ENCODE data around the gene IFT57.

Gene IFT57

GRCh38 chr3:108125550-108126071 is 96.6 kb downstream of the IFT57 start:
- DNase-seq (ENCODE audit: low spot score) = peak; percentile 64

GRCh38 chr3:108125153-108125543 is 97.1 kb downstream of the IFT57 start:
- no peak for DNase-seq (ENCODE audit: low spot score)

DNA sequence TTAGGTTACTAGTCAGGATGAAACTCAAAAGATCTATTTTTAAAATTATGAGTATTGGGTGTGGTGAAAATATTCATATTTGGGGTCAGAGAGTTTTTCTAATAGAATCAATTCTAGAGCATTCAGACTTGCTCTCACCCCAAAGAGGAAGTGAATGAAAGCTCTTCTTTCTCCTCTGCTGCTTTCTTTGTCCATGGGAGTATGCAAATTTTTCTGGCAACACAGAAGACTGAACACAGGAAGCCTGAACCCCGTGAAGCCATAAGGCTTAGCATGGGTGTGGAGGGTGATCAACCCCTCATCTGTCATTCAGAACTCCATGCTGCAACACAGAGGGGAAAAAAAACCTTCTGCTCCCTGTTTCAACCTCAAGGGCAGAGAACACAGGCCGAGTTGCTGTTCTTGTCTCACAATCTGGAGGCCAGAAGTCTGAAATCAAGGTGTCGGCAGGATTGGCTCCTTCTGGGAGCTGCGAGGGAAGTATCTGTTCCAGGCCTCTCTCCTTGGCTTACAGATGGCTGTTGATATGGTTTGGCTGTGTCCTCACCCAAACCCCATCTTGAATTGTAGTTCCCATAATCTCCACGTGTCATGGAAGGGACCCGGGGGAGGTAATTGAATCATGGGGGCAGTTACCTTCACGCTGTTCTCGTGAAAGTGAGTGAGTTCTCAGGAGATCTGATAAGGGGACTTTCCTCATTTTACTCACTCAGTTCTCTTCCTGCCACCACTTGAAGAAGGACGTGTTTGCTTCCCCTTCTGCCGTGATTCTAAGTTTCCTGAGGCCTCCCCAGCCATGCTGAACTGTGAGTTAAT is 97.7 kb downstream of the IFT57 start:
- peak; percentile 84 for DNase-seq (ENCODE audit: low spot score)

- no peak for DNase-seq (ENCODE audit: low spot score)
Observed at GRCh38 chr3:108123326-108123725, 98.9 kb downstream of the IFT57 start.

DNA sequence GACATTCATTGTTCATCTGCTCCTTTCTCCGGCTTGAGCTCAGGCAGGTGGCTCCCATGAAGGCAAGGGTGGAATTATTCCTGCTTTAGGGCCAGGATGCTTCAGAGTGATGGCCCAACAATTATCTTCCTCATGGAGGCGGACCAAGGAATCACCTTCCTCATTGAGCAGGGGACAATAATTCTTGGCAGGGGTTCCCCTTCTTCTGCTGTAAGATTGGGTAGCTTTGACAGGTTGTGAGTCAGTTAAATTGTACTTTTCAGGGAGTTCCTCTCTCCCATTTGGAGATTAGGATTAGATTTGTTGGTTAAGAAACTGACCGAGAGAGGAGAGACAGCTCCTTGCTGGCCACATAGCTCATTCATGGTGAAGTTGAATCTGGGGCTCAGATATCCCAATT is 99.9 kb downstream of the IFT57 start:
- DNase-seq (ENCODE audit: low spot score) = no peak

DNA sequence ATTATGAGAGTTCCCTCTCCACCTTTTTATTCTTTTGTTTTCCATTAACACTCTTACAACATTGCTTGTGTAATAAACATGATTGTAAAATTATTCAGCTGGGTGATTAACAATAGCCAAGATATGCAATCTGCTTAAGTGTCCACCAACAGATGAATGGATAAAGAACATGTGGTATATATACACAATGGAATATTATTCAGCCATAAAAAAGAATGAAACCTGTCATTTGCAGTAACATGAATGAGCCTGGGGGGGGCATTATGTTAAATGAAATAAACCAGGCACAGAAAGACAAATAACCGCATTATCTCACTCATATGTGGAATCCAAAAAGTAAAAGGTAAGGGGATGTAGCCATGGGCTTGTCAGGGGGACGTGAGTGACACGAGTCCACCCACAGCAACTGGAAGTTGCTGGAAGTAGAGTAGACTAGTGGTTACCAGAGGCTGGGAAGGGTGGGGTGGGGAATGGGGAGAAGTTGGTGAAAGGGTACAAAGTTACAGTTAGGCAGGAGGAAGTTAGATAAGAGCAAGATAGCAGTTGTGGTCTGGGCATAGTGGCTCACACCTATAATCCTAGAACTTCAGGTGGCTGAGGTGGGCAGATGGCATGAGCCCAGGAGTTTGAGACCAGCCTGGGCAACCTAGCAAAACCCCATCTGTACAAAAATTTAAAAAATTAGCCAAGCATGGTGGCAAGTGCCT is 102.7 kb downstream of the IFT57 start:
- DNase-seq (ENCODE audit: low spot score) = no peak

DNA sequence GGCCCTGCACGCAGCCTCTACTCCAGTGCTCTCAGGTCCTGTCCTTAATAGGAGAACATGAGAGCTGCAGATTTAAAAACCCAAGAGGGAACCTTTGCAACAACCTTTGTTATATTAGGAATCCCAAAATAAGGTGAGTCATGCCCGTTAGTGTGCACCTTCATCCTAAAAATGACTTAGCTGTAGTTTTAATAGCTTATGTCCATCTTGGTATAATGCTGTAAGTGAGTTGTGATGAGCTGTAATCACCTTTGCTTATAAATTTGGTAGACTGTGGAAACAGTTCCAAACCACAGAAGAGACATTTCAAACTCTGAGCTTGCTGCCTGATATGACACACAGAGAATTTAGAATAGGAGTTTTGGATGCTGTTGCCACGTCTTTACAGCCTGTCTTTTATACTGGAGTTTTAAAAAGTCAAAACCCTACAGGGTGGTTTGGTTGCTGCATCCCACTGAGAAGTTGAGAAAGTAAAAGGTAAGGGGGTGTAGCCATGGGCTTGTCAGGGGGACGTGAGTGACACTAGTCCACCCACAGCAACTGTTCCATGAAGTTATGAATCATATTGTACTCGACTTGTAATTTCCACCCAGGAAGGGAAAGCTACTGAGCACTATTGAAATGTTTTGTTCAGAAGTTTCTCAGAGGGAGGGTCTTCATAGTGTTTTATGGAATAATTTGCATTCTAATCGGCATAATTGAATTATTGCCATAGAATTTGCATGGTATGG is 104.0 kb downstream of the IFT57 start:
- no peak for DNase-seq (ENCODE audit: low spot score)

DNA sequence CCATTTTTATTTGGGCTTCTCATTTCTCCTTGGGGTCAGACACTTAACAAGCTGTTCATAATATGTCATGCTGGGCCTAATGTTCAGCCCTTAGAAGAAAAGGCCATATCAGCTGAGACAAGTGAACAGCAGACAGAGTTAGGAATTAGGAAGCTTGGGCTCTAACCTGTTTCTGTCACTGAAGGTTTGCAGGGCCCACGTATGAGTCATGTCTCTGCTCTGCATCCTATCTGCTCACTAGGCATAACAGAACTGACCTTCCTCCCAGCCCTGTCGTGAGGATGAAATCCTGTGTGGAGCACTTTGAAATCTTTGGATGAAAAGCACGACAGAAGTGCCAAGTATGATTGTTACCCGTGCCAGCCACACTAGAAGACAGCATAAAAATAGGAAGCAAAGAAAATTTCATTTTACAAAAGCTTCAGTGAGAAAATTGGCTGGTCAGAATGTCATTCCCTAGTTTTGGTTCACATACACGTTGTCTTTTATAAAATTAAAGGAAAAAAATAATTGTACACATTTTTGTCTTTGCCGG is 104.9 kb downstream of the IFT57 start:
- no peak for DNase-seq (ENCODE audit: low spot score)

GRCh38 chr3:108114423-108115065 is 107.7 kb downstream of the IFT57 start:
- DNase-seq (ENCODE audit: low spot score) = no peak

DNA sequence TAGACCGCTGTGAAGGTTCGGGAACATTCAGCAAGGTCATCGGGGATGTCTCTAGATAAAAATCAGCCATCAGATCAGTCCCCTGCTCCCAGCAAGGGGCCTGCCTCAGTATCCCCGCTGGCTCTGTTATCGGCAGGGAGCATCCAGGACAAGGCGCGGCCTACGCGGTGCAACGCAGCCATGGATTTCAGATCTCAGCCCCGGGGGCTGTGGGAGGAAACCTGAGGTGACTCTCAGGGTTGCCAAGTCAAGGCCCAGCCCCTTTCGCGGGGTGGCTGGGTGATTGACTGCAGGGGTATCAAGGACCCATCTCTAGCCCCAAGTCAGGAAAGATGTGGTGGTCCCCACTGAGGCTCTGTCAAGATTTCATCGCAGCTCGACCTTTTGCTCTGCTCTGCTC is 108.2 kb downstream of the IFT57 start:
- DNase-seq (ENCODE audit: low spot score) = no peak

- DNase-seq (ENCODE audit: low spot score) = no peak
Observed at GRCh38 chr3:108110934-108111333, 111.3 kb downstream of the IFT57 start.
